NCI-H748 (cell line): ENCODE results near the gene NTSR1.
A peak's percentile ranks its signal among the peaks of the same experiment; 100 is the strongest.

Experiments
- DNase-seq: peaks from one replicate; lab custom pipeline; 2025; ENCODE audit not compliant: unreplicated experiment; lab: John Stamatoyannopoulos, UW

NTSR1 gene

DNA sequence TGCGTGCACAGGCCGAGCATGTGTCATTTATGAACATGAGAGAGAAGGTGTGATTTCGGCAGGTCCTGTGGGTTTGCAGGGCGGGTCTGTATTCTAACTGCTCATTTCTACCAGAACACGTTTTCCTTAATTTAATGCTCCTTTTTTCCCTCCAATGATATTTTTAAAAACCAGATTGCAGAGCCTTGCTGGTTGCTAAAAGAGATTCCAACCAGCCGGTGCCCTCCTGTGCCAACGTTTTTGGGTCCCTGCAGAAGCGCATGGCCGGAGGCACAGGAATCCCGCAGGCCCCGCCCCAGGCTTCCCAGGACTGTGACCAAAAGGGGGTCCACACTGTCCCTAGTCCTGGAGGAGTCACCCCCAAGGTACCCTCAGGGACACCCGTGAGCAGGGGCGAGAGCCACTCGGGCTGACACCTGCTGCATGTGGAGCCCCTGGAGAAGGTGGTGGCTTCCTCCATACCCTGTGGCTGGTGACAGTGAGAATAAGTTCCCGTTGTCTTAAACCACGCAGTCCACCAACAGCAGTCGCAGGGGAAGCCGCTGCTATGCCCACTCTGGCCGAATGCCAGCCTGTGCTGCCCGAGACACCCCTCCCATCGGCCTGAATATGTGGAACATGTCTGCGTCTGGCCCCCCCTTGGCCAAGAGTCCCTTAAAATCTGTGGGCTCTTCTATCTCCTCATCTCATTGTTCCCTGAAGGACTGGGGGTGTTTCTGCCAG is 15.7 kb upstream of the NTSR1 start:
- no peak for DNase-seq

DNA sequence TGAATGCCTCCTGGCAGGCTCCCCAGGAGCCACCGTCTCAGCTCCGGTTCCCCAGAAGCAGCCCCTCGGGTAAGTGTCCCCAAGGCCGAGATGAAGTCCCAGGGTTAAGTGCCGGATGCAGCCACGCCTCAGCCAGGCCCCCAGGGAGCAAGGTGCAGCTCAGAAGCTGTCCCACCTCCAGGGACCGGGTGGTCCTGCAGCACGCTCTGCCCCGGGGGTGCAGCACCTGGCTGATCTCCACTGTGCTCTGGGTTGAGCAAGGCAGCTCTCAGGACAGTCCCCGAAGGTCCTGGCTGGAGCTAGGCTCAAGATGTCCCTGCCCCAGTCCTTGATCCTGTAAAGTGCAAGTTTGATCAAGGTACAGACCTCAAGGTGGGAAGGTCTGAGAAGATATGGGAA is 15.1 kb upstream of the NTSR1 start:
- DNase-seq: no peak

DNA sequence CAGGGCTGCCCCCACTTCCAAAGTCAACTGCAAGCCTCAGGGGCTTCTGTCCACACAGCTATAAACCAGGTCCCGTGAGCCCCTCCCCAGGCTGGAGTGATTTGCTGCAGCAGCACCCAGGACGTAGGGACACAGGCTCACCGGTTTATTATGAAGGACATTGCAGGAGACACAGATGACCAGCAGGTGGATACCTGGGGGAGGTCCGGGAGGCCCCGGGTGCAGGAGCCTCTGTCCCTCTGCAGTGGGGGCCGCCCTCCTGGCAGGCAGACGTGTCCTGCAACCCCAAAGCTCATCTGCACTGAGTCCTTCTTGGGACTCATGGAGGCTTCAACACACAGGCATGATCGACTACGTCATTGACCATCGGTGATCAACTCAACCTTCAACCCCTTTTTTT is 14.5 kb upstream of the NTSR1 start:
- no peak for DNase-seq

DNA sequence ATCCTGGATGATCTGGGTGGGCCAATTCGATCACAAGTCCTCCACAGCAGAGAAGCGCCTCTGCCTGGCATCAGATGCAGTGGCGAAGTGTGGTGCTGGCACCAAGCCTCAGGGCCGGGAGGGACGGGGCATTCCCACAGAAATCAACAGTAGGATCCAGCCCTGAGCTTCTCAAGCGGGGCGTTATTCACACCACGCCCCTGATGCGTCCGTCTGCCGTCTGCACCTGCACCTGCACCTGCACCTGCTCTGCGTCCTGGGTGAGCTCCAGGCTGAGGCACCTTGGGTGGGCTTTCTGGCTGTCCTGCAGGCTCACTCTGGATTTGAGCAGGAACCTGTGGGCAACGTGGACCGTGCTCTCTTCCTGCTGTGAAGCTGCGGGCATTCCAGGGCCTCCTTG is 13.8 kb upstream of the NTSR1 start:
- peak; percentile 74 for DNase-seq

DNA sequence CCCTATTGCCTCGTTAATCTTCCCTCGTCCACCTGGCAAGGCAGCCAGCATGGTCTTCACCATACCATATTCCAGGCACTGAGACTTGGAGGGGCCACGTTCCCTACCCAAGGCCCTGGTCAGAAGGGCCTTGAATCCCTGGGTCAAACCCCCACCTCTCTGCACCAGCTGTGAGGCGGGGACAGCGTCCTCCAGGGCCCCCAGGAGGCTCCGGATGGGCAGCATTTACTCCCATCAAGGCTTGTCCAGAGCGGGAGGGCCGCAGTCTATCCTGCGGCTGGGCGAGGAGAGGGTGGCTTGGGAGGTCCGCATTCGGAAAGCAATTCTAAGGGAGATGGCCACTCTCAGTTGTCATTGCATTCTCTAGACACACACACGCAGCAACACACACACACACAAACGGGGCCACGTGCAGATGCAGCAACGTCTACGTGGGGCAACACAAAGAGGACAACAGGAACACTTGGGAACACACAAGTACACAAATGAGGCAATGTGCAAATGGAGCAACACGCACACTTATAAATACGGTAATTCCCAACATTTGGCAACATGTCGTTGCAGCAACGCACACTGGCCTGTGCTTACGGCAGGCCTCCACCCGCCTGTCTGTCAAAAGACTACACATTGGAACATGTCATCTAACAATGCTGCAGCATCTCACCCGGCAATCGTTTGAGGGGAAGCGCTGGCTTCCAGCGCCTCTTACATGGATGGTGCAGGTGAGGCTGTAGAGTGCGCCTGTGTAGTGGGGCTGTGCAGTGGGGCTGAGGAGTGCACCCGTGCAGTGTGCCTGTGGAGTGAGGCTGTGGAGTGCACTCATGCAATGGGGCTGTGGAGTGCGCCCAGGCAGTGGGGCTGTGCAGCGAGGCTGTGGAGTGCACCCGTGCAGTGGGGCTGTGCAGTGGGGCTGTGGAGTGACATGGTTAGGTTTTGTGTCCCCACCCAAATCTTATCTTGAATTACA is 12.9 kb upstream of the NTSR1 start:
- peak; percentile 23 for DNase-seq

DNA sequence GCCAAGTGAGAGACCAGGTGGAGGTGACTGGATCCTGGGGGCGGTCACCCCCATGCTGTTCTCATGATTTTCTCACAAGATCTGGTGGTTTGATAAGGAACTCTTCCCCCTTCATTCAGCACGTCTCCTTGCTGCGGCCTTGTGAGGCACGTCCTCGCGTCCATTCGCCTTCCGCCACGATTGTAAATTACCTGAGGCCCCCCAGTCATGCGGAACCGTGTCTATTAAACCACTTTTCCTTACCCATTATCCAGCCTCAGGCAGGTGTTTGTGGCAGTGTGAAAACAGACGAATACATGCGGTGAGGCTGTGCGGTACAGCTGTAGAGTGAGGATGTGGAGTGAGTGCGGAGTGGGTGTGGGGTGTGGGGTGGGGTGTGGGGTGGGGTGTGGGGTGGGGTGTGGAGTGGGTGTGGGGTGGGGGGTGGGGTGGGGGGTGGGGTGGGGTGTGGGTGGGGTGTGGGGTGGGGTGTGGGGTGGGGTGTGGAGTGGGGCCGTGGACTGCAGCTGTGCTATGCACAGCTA is 12.1 kb upstream of the NTSR1 start:
- peak; percentile 58 for DNase-seq

DNA sequence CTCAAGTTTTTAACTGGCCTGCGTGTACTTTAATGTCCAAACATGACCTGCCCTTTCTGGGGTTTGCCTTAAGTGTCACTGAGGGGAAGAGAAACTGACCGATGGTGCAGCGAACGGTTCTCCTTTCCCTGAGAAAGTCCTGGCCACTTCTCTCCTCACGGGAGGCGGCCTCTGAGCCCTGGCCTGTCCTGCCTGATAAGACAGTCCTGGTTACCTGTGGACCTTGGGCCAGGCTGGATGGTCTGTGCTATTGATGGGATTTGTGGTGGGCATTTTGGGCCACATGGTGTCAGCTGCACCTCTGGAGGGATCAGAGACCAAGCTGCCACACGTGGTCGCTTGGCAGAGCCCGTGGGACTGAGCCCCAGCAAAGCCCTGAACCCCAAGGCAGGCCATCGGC is 11.6 kb upstream of the NTSR1 start:
- DNase-seq: no peak

DNA sequence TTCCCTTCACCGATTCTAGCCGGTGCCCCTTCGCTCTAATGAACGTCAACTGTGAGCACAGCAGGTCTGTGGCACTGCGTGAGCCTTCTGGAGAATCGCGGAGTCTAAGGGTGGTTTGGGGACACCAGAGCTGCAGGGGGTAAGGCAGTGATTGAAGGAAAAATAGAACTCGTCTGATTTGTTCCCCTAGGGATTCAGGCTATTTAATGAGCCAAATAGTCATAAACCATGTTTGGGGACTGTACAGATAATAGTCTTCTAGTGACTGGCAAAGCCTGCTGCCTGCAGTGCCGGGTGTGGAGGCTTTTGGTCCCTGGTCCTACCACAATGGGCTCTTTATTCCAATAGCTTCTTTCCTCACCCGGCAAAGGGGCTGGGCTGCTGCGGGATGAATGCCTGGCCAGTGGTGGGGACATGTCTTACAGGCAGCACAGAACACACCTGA is 11.1 kb upstream of the NTSR1 start:
- no peak for DNase-seq

DNA sequence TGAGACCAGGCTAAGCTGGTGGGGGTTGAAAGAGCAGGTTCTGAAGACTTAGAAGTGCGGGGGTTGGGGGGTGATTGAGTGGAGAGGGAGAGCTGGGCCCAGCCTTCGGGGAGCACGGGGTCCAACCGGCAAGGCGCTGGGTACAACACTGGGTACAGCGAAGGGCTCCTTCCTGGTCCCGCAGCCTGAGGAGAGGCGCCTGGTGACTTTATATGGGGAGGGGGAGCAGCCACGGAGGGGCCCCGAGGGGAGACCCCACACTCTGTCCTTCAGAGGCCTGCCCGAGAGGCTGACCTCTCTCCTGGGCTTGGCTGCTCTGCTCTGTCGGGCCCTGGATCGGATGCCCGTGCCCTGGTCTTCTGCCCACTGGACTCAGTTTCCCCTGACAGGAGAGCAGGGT is 10.4 kb upstream of the NTSR1 start:
- DNase-seq: no peak

DNA sequence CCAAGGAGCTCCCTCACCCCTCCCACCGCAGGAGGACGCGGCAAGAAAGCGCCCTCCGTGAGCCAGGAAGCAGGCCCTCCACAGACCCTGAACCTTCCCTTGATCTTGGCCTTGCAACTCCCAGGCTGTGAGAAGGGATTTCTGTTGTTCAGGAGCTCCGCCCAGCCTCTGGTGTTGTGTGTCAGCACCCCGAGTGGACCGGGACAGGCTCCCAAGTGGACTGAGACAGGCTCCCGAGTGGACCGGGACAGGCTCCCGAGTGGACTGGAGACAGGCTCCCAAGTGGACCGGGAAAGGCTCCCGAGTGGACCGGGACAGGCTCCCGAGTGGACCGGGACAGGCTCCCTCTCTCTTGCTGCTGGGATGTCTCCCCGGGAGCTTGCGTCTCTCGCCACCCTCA is 9.3 kb upstream of the NTSR1 start:
- DNase-seq: no peak

DNA sequence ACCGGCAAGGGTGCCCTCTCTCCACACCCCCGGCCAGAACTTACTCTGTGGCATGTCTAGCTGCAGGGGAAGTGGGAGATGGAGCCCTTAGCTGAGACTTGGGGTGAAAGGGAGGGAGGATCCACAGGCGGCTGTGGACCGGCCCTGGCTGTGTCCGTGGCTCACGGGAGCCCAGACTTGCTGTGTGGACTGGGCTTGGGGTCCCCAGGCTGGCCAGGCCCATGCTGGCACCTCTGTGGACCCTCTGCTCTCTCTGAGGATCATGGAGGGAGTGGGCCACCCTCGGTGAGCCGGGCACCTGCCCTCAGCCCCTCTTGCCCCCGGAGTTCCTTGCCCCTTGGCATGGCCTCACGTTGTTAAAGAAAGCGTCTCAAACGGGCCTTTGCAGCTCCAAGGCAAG is 8.9 kb upstream of the NTSR1 start:
- no peak for DNase-seq

DNA sequence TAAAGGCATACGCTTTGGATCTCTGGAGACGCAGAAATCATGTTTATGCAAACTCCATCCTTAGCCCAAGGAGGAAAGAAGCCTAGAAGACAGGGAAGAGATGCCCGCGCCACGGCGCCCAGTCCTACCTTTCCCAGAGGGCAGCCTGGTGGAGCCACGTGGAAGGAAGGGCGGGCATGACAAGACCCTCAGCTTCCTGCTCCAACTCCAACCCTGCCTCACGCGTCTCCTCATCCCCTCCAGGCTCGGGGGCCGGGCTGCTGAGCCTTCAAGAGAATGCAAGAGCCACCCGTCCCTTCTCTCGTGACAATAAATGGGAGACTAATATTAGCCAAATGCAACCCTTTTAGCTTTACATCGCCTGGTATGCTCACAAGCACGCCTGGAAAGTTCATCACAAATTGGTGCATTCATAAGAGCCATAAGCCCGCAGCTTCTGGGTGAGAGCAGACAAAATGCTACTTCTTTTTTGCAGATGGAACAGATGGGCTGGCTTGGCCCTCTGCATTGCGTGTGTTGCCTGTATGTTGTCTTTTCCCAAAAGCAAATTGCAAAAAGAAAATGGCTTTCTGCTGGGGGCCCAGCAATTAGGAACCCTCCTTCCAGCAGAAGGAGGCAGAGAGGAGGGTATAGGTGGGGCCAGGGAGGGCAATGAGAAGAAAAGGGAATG is 8.2 kb upstream of the NTSR1 start:
- DNase-seq: no peak

DNA sequence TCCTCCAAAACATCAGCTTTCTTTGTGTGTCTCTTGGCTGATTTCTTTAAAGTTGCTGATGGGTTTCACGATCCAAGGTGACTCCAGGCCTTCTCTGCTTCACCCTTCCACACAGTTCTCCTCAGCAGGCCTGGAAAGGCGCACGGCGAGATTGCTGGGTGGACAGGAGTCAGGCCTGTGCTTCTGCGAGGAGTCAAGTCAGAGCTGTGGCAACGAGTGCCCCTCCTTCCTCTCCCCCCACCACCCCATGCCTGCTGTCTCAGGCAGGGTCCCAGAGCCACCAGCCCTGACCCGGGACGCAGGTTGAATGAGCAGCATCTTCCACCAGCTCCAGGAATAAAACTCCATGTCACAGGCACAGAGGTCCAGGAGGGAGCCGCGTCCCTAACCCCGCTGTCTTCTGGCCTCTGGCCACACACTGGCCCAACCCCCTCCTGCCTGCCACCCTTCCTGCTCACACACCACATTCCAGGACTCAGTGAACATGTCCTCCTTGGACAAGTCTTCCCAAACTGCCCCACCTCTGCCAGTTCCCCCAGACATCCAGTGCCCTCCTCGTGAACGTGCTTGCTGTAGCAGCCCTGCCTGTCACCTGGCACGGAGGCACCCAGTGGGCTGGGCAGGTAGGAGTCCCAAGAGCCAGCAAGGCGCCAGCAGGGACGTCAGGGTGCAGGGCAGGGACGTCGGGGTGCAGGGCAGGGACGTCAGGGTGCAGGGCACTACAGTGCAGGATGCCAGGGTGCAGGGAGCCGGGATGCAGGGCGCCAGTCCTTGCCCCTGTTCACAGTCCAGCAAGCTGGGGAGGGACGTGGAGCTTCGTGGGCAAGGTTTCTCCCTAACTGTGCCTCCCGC is 7.2 kb upstream of the NTSR1 start:
- DNase-seq: no peak

DNA sequence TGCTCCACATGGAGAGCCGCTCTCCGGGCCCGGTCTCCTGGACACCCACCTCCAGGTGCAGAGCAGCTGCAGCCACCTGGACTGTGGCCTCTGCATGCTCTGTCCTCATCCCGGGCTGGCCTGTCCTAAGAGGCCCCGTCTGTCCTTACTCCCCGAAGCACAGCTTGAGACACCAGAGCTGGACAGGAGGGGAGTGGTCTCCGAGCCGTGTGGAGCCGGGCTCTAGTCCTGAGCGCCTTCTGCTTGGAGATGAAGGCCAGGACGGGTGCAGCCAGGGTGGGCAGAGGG is 6.7 kb upstream of the NTSR1 start:
- DNase-seq: no peak

DNA sequence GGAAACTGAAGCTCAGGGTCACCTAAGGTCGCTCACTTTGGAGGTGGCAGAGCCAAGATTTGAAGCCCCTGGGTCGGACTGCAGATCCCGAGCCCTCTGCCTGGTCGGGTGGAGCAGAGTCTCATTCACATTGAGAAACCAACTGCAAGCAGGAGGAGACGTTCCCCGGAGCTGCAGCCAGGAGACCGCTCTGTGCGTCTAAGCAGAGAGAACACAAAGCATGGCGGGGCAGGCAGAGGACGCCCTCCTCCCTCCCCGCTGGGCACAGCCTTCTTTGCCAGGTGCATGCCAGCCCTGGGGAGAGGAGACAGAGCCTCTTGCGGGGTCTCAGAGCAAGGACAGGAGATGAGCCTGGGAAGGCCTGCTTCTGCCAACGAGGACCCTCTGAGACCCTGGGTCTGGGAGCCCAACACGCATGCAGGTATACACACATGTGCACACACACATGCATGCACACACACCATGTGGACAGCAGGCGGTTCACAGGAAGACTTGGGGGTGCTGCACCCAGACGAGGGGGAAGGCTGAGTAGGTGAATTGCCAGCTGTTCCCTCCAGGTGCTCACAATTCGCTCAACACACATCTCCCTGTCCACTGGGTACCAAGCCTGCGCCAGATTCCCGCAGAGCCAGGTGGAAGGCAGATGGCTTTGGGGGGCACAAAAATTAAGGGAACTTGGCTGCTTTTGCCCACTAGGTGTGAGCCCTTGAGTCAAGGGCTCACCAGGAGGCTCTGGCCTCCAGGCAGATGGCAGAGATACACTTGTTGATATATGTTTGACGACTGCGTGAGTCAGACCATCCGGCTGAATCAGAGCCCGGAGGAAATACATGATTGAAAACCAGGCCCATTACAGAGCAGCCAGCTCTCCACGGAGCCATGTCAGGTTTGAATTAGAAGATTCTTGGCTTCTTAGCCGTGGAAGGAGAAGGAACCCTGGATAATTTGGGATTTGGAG is 5.5 kb upstream of the NTSR1 start:
- DNase-seq: no peak

DNA sequence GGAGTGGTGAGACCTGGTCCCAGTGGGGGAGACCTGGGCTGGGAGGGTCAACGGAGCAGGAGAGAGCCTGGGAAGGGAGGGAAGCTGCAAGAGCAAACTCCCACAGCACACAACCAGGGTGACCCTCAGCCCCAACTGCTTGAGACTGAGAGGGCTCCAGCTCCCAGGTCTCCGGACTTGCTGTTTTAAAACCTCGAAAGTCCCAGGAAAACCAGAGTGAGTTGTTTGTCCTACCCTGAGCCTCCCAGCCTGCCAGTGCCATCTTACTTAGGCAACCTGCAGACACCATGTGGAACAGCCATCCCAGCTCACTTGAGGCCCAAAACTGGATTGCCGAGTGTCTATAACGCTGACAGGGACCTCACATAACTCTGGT is 4.8 kb upstream of the NTSR1 start:
- no peak for DNase-seq

DNA sequence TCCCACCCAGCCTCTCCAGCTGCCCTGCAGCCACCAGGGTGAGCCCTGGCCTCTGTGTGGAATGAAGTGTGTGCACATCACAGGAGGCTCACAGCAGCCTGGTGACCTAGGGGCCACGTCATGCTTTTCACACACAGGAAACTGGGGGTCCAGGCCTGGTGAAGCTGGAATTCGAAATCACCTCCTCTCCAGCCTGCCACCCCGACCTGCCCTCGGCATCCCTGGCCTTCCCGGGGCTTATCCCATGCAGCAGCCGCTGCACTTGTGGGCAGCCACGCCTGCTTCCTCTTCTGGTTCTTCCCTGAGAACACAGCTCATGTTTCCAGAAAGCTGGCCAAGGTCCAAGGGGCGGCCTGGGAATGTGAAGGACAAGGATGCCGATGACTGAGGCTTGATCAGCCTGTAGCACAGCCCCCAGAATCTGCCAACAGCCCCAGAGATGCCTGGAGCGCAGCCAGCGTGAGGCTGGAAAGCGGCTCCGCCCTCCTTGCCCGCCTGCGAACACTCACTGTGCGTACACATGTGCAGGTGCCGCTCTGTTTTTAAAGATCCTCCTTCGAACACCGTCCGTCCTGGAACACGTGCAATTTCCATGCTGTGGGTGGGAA is 4.2 kb upstream of the NTSR1 start:
- DNase-seq: peak; percentile 96

DNA sequence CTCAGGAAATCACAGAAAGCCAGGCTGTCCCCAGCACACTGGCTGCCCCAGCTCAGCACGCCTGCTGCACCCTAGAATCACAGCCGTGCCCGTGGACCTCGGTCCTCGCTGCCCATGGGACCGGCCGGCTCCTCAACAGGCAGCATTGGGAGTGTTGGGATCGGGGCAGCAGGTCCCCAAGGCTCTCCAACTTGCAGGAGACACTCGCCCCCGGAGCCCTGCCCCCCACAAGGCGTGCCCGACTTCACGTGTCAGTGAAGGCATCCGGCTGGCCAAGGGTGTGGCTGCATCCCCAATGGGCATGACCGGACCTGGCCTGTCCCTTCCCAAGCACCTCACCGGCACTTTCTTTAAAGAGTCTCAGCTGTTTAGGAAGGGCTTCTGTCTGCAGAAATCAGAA is 3.0 kb upstream of the NTSR1 start:
- DNase-seq: no peak

DNA sequence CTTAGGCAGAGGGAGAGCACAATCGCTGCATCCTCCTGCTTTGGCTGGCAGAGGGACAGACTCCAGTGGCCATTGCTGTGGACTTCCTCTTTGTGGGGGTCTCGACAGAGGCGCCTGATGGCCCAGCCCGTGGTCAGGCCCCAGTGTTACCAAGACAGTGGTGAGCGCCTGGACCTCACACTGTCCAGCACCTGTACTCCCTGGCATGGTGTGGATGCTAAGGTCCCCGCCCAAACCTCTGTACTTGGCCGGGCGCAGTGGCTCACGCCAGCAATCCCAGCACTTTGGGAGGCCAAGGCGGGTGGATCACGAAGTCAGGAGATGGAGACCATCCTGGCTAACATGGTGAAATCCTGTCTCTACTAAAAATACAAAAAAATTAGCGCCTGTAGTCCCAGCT is 2.3 kb upstream of the NTSR1 start:
- DNase-seq: no peak
